GM18511 (cell line): ENCODE measurements around the gene AIF1.

Experiments
- ATAC-seq: cut with Tn5 transposase; IDR thresholded peaks from one replicate; pipeline ENCODE4 v1.9.1; 2021; ENCODE audit warnings: mild to moderate bottlenecking, moderate library complexity; ENCODE audit not compliant: unreplicated experiment

The AIF1 gene

GRCh38 chr6:31620586-31621319 is 5.7 kb downstream of the AIF1 start, which contains the start of gene PRRC2A:
PRRC2A (plus strand) TSS chr6:31620715; CDS start chr6:31622790, 2,075 bp downstream.
- ATAC-seq = peak; percentile 43

GRCh38 chr6:31621320-31621939 is 6.4 kb downstream of the AIF1 start:
- ATAC-seq = no peak

- no peak for ATAC-seq
Measured at GRCh38 chr6:31621991-31622390, 7.0 kb downstream of the AIF1 start.

GRCh38 chr6:31622684-31623091 is 7.7 kb downstream of the AIF1 start:
- ATAC-seq = no peak

- ATAC-seq = no peak
Measured at GRCh38 chr6:31624070-31624469, 9.0 kb downstream of the AIF1 start.

- no peak for ATAC-seq
Measured at GRCh38 chr6:31626952-31627351, 11.9 kb downstream of the AIF1 start.

GRCh38 chr6:31627690-31628287 is 12.8 kb downstream of the AIF1 start:
- no peak for ATAC-seq

GRCh38 chr6:31629014-31629413 is 14.0 kb downstream of the AIF1 start:
- ATAC-seq = no peak

GRCh38 chr6:31630177-31630934 is 15.3 kb downstream of the AIF1 start:
- no peak for ATAC-seq

GRCh38 chr6:31631209-31631608 is 16.2 kb downstream of the AIF1 start:
- ATAC-seq = no peak

GRCh38 chr6:31631681-31632278 is 16.7 kb downstream of the AIF1 start:
- ATAC-seq = no peak

GRCh38 chr6:31632279-31632946 is 17.4 kb downstream of the AIF1 start:
- ATAC-seq = no peak

- ATAC-seq = no peak
Measured at GRCh38 chr6:31633447-31633846, 18.4 kb downstream of the AIF1 start.

GRCh38 chr6:31634131-31634530 is 19.1 kb downstream of the AIF1 start:
- no peak for ATAC-seq

- ATAC-seq = no peak
Measured at GRCh38 chr6:31634969-31635575, 20.0 kb downstream of the AIF1 start.

GRCh38 chr6:31636698-31637596 is 21.9 kb downstream of the AIF1 start:
- no peak for ATAC-seq

GRCh38 chr6:31639043-31639442 is 24.0 kb downstream of the AIF1 start:
- no peak for ATAC-seq

- no peak for ATAC-seq
Measured at GRCh38 chr6:31639449-31639861, 24.4 kb downstream of the AIF1 start.

- no peak for ATAC-seq
Measured at GRCh38 chr6:31640612-31641011, 25.6 kb downstream of the AIF1 start.
